A673 (cell line): ENCODE data around the gene CDIP1. TPM values are rescaled to one million over a fixed set of nuclear protein-coding genes. Genes with fewer than 3 reads are reported as not detected.

Experiments
- BruUV-seq: library from RNA; stranded (reverse); fragments of 400-500 nt; replicated peaks from 2 replicates; lab custom pipeline; 2021; lab: Mats Ljungman, UMichigan
- CTCF ChIA-PET: fragments of 300-600 bp; sonication (Branson Sonifier 250); formaldehyde crosslinking; loops from one replicate; lab custom pipeline; 2022; ENCODE audit warnings: antibody characterized with exemption; lab: Charles Lee
- POLR2A ChIA-PET: fragments of 300-600 bp; sonication (Branson Sonifier 250); formaldehyde crosslinking; loops from one replicate; lab custom pipeline; 2022; ENCODE audit warnings: antibody characterized with exemption; ENCODE audit not compliant: low non-redundant PET; lab: Charles Lee
- DNase-seq: peaks from one replicate; pipeline ENCODE4 v3.0.0-alpha.2; 2015; ENCODE audit warnings: low spot score
- H3K27ac ChIP-seq: fragments of 200-600 bp; sonication (generic); 2 replicates; pipeline ENCODE4 v1.5.1; 2016; ENCODE audit warnings: mixed run types, low read depth, mild to moderate bottlenecking, mixed read lengths, antibody characterized with exemption, low read length; ENCODE audit not compliant: poor library complexity, severe bottlenecking
- H3K27me3 ChIP-seq: fragments of 200-600 bp; sonication (generic); replicated peaks from 2 replicates; pipeline ENCODE4 v1.6.1; 2017; ENCODE audit warnings: mixed run types, low read depth, mild to moderate bottlenecking, mixed read lengths, antibody characterized with exemption, low read length; ENCODE audit not compliant: insufficient read depth, poor library complexity
- H3K36me3 ChIP-seq: fragments of 200-600 bp; sonication (generic); 2 replicates; pipeline ENCODE4 v1.6.1; 2016; ENCODE audit warnings: mixed run types, mild to moderate bottlenecking, mixed read lengths, antibody characterized with exemption, low read length; ENCODE audit not compliant: insufficient read depth, poor library complexity, severe bottlenecking
- H3K4me1 ChIP-seq: fragments of 200-600 bp; sonication (generic); 2 replicates; pipeline ENCODE4 v1.6.1; 2017; ENCODE audit warnings: mixed run types, mild to moderate bottlenecking, mixed read lengths, antibody characterized with exemption, low read length; ENCODE audit not compliant: insufficient read depth, poor library complexity, severe bottlenecking
- H3K4me3 ChIP-seq: fragments of 200-600 bp; sonication (generic); 2 replicates; pipeline ENCODE4 v1.5.1; 2016; ENCODE audit warnings: low read depth, mixed run types, mild to moderate bottlenecking, mixed read lengths, low read length; ENCODE audit not compliant: poor library complexity, severe bottlenecking
- H3K9me3 ChIP-seq: fragments of 200-600 bp; sonication (generic); 2 replicates; pipeline ENCODE4 v1.6.1; 2016; ENCODE audit warnings: mixed run types, low read depth, mild to moderate bottlenecking, mixed read lengths, antibody characterized with exemption, low read length; ENCODE audit not compliant: poor library complexity, severe bottlenecking
- CTCF ChIP-seq: fragments of 300-800, 200-600 bp; sonication (generic); conservative IDR thresholded peaks from 2 replicates; pipeline ENCODE4 v1.5.1; 2017; ENCODE audit warnings: low read depth, mild to moderate bottlenecking, antibody characterized with exemption, low read length, moderate library complexity, mixed read lengths
- EZH2 ChIP-seq: fragments of 200-600 bp; sonication (generic); IDR thresholded peaks from 2 replicates; pipeline ENCODE4 v1.6.1; 2017; ENCODE audit warnings: borderline replicate concordance, low read depth, mild to moderate bottlenecking, mixed read lengths, antibody characterized with exemption, low read length; ENCODE audit not compliant: poor library complexity, severe bottlenecking
- intact Hi-C: fragments of 100-400 bp; cut with micrococcal nuclease; formaldehyde crosslinking; loops from one replicate; pipeline ENCODE4 v1.10.0; 2022; ENCODE audit not compliant: unreplicated experiment
- total RNA-seq: library from RNA; stranded (reverse); gene quantifications from 2 replicates; pipeline ENCODE4 v1.2.3, GENCODE V29; 2021

CDIP1 gene
- total RNA-seq, 1 experiment from 2014 or later, result 12.8 TPM

- Histone ChIP-seq H3K9me3 (no peaks in the 10 kb centered on the region), H3K36me3 (peaks cover 5% of the 10 kb centered on the region), H3K4me1 (no peaks in the 10 kb centered on the region), H3K4me3 (no peak overlapping the region), H3K27ac (no peak overlapping the region), H3K27me3 (no peaks in the 10 kb centered on the region)
- POLR2A ChIA-PET, result no interaction called here
- TF ChIP-seq EZH2 (no peak), CTCF (no peak)
- no peak for DNase-seq
- intact Hi-C loops, result loop anchor here (5.0 kb wide), 1 partner anchor 443 kb away; the partner anchor contains the start of gene SEC14L5
- BruUV-seq, result no TSS peak
- CTCF ChIA-PET, result no interaction called here
Observed at GRCh38 chr16:4514606-4515005, 24.0 kb downstream of the CDIP1 start.

- no TSS peak for BruUV-seq
- Histone ChIP-seq H3K9me3 (no peaks in the 10 kb centered on the region), H3K4me1 (no peaks in the 10 kb centered on the region), H3K27ac (no peak overlapping the region), H3K4me3 (no peak overlapping the region), H3K36me3 (peaks cover 8% of the 10 kb centered on the region), H3K27me3 (no peaks in the 10 kb centered on the region)
- ChIA-PET POLR2A (no interaction called here), CTCF (no interaction called here)
- no peak for DNase-seq
- intact Hi-C loops, result no loop called here
- TF ChIP-seq CTCF (no peak), EZH2 (no peak)
Observed at GRCh38 chr16:4513881-4514280, 24.7 kb downstream of the CDIP1 start.

- Histone ChIP-seq H3K36me3 (peaks cover 13% of the 10 kb centered on the region), H3K9me3 (no peaks in the 10 kb centered on the region), H3K4me3 (no peak overlapping the region), H3K27ac (no peak overlapping the region), H3K4me1 (no peaks in the 10 kb centered on the region), H3K27me3 (no peaks in the 10 kb centered on the region)
- BruUV-seq, result no TSS peak
- TF ChIP-seq EZH2 (no peak), CTCF (no peak)
- DNase-seq, result no peak
- ChIA-PET CTCF (no interaction called here), POLR2A (interaction anchor here (0.5 kb wide), 1 partner anchor 45 kb away, joined by 4 read pairs; no protein-coding TSS in a partner anchor)
- intact Hi-C loops, result no loop called here
Observed at GRCh38 chr16:4513086-4513860, 25.3 kb downstream of the CDIP1 start.
